CD14-positive monocyte (primary cell): ENCODE data around the gene SMC2. TPM values are rescaled to one million over a fixed set of nuclear protein-coding genes. Genes with fewer than 3 reads are reported as not detected.

Experiments used
- DNase-seq, 3 donors: peaks; one replicate each; pipeline ENCODE4 v3.0.0-alpha.2; 2011 to 2022
- H2AFZ ChIP-seq: 2 replicates; pipeline ENCODE4 v1.6.0; 2012; ENCODE audit warnings: mild to moderate bottlenecking, low read depth, low read length, inconsistent platforms; ENCODE audit not compliant: insufficient read depth, poor library complexity, severe bottlenecking
- H3K27ac ChIP-seq, 2 donors: 1 replicate in 1 of 2; 2 replicates in 1 of 2; pipeline ENCODE4 v1.5.1; 2012 to 2013; ENCODE audit warnings: low read length in 2 of 2, control low read depth in 1 of 2, inconsistent platforms in 1 of 2, low read depth in 1 of 2, mild to moderate bottlenecking in 1 of 2
- H3K27me3 ChIP-seq, 2 donors: one replicate each; pipeline versions ENCODE4 v1.6.0 to v1.6.1; 2011 to 2013; ENCODE audit warnings: low read length in 2 of 2; ENCODE audit not compliant: control insufficient read depth in 2 of 2, insufficient read depth in 2 of 2
- H3K36me3 ChIP-seq, 2 donors: replicated peaks in 1 of 2; 1 replicate in 1 of 2; 2 replicates in 1 of 2; pipeline versions ENCODE4 v1.5.1 to v1.6.1; 2012 to 2013; ENCODE audit warnings: low read length in 2 of 2, control low read depth in 1 of 2, inconsistent platforms in 1 of 2, mild to moderate bottlenecking in 1 of 2; ENCODE audit not compliant: insufficient read depth in 2 of 2, control insufficient read depth in 1 of 2
- H3K4me1 ChIP-seq, 2 donors: 1 replicate in 1 of 2; 2 replicates in 1 of 2; pipeline versions ENCODE4 v1.5.1 to v1.6.1; 2012 to 2013; ENCODE audit warnings: low read length in 2 of 2, control low read depth in 1 of 2, inconsistent platforms in 1 of 2, mild to moderate bottlenecking in 1 of 2, moderate library complexity in 1 of 2; ENCODE audit not compliant: insufficient read depth in 2 of 2, control insufficient read depth in 1 of 2
- H3K4me2 ChIP-seq: replicated peaks from 2 replicates; pipeline ENCODE3; 2012; ENCODE audit warnings: low read length, moderate library complexity, mild to moderate bottlenecking; ENCODE audit not compliant: poor library complexity, severe bottlenecking; ENCODE audit errors: extremely low read depth
- H3K4me3 ChIP-seq, 3 experiments: fragments of 200-600 bp in 1 of 3; sonication (generic) in 1 of 3; replicated peaks in 1 of 3; 1 replicate in 2 of 3; 2 replicates in 1 of 3; pipeline ENCODE4 v1.5.1; 2011 to 2013; ENCODE audit warnings: low read length in 3 of 3, mild to moderate bottlenecking in 3 of 3, control low read depth in 2 of 3, low read depth in 2 of 3, inconsistent platforms in 1 of 3, moderate library complexity in 1 of 3
- H3K79me2 ChIP-seq: 2 replicates; pipeline ENCODE4 v1.6.0; 2012; ENCODE audit warnings: mild to moderate bottlenecking, control low read depth, inconsistent platforms, low read length, moderate library complexity; ENCODE audit not compliant: insufficient read depth
- H3K9ac ChIP-seq: 2 replicates; pipeline ENCODE4 v1.6.0; 2017; ENCODE audit warnings: low read length, mild to moderate bottlenecking; ENCODE audit not compliant: insufficient read depth, poor library complexity, severe bottlenecking
- H3K9me3 ChIP-seq, 2 donors: replicated peaks in 1 of 2; 1 replicate in 1 of 2; 2 replicates in 1 of 2; pipeline versions ENCODE4 v1.5.1 to v1.6.1; 2012 to 2013; ENCODE audit warnings: low read length in 2 of 2, control low read depth in 1 of 2; ENCODE audit not compliant: control insufficient read depth in 1 of 2, insufficient read depth in 1 of 2
- H4K20me1 ChIP-seq: 2 replicates; pipeline ENCODE4 v1.6.0; 2012; ENCODE audit warnings: mild to moderate bottlenecking, low read length, control low read depth, moderate library complexity; ENCODE audit not compliant: insufficient read depth
- H3K27ac Mint-ChIP-seq, 7 donors: one replicate each; pipeline ENCODE4 v1.8.0; 2020; ENCODE audit warnings: mild to moderate bottlenecking in 7 of 7, mixed read lengths in 7 of 7, moderate library complexity in 6 of 7, inconsistent platforms in 2 of 7
- H3K27me3 Mint-ChIP-seq, 3 donors: one replicate each; pipeline ENCODE4 v1.8.0; 2021 to 2022; ENCODE audit warnings: low read depth in 3 of 3, mild to moderate bottlenecking in 3 of 3, mixed read lengths in 3 of 3, moderate library complexity in 3 of 3, inconsistent platforms in 1 of 3
- H3K36me3 Mint-ChIP-seq, 2 donors: one replicate each; pipeline ENCODE4 v1.8.0; 2020; ENCODE audit warnings: mixed read lengths in 2 of 2, inconsistent platforms in 1 of 2, mild to moderate bottlenecking in 1 of 2
- H3K4me1 Mint-ChIP-seq: one replicate; pipeline ENCODE4 v1.8.0; 2020; ENCODE audit warnings: mild to moderate bottlenecking, mixed read lengths
- H3K4me3 Mint-ChIP-seq, 2 donors: one replicate each; pipeline ENCODE4 v1.8.0; 2020; ENCODE audit warnings: mild to moderate bottlenecking in 2 of 2, mixed read lengths in 2 of 2, moderate library complexity in 1 of 2
- H3K9me3 Mint-ChIP-seq, 7 donors: one replicate each; pipeline ENCODE4 v1.8.0; 2020 to 2022; ENCODE audit warnings: mixed read lengths in 7 of 7, mild to moderate bottlenecking in 6 of 7, moderate library complexity in 6 of 7, inconsistent platforms in 2 of 7
- CTCF ChIP-seq: fragments of 200-600 bp; IDR thresholded peaks from one replicate; pipeline ENCODE4 v1.8.0; 2022; ENCODE audit warnings: antibody characterized with exemption, mild to moderate bottlenecking
- WGBS: methylation state at CpG from one replicate; pipeline ENCODE4 v1.1.5; 2013; ENCODE audit warnings: missing lambda C conversion rate; ENCODE audit not compliant: insufficient coverage; 5-methylcytosine and 5-hydroxymethylcytosine counted together
- intact Hi-C, 2 donors: fragments of 100-400 bp; cut with micrococcal nuclease; formaldehyde crosslinking; loops; one replicate each; pipeline versions ENCODE4 v1.15.0 to v1.15.1; 2023
- polyA plus RNA-seq, 3 donors: library from polyadenylated mRNA; depleted of rRNA in 1 of 3; unstranded in 2 of 3; stranded (reverse) in 1 of 3; fragments of 300-500 nt in 2 of 3; fragments of >200 nt in 1 of 3; fragmentation: Illumina TruSeq in 2 of 3; gene quantifications; 1 replicate in 2 of 3; 2 replicates in 1 of 3; pipeline ENCODE4 v1.2.3, GENCODE V29; 2012 to 2021

The SMC2 gene
- polyA plus RNA-seq, 3 donors = 0.77 to 3.6 (median 2.7) TPM

- intact Hi-C loops = no loop called here
- TF ChIP-seq CTCF = no peak
- no peaks in the 10 kb centered on the region for H3K27me3 ChIP-seq
- H3K27ac Mint-ChIP-seq = no peak overlapping the region
- H3K79me2 ChIP-seq = no peaks in the 10 kb centered on the region
- H3K9me3 ChIP-seq = no peaks in the 10 kb centered on the region
- no peaks in the 10 kb centered on the region for H3K9me3 Mint-ChIP-seq
- no peak for DNase-seq
- no peak overlapping the region for H3K4me3 ChIP-seq
- WGBS = no CpG with 5 or more reads among the region's 3 CpGs
- no peaks in the 10 kb centered on the region for H3K36me3 ChIP-seq
- H3K4me1 Mint-ChIP-seq = no peaks in the 10 kb centered on the region
- no peak overlapping the region for H3K4me2 ChIP-seq
- H3K27ac ChIP-seq = no peak overlapping the region
- no peaks in the 10 kb centered on the region for H4K20me1 ChIP-seq
- H3K36me3 Mint-ChIP-seq = no peaks in the 10 kb centered on the region
- no peaks in the 10 kb centered on the region for H3K4me1 ChIP-seq
- H3K9ac ChIP-seq = no peak overlapping the region
- peaks cover 0 to 2% (median 0%) of the 10 kb centered on the region in 3 donors for H3K27me3 Mint-ChIP-seq
- no peak overlapping the region for H3K4me3 Mint-ChIP-seq
- H2AFZ ChIP-seq = no peak overlapping the region
These were observed 83.0 kb downstream of the SMC2 start for GRCh38 chr9:104177003-104177611.

- no peak for DNase-seq
- H3K79me2 ChIP-seq = no peaks in the 10 kb centered on the region
- no peaks in the 10 kb centered on the region for H3K27me3 ChIP-seq
- no peak for TF ChIP-seq CTCF
- Mint-ChIP-seq H3K9me3 (no peaks in the 10 kb centered on the region), H3K27me3 (peaks cover 0 to 2% (median 0%) of the 10 kb centered on the region in 3 donors), H3K27ac (no peak overlapping the region), H3K36me3 (no peaks in the 10 kb centered on the region), H3K4me3 (no peak overlapping the region), H3K4me1 (no peaks in the 10 kb centered on the region)
- H3K27ac ChIP-seq = no peak overlapping the region
- H3K9ac ChIP-seq = no peak overlapping the region
- no peak overlapping the region for H3K4me2 ChIP-seq
- H2AFZ ChIP-seq = no peak overlapping the region
- no peaks in the 10 kb centered on the region for H3K4me1 ChIP-seq
- H4K20me1 ChIP-seq = no peaks in the 10 kb centered on the region
- intact Hi-C loops = no loop called here
- no peaks in the 10 kb centered on the region for H3K36me3 ChIP-seq
- no peaks in the 10 kb centered on the region for H3K9me3 ChIP-seq
- no peak overlapping the region for H3K4me3 ChIP-seq
These were observed 83.6 kb downstream of the SMC2 start for GRCh38 chr9:104177676-104178075.
